Stimulated activated CD8-positive, alpha-beta memory T cell treated with anti-CD3 and anti-CD28 coated beads, Interleukin-4, amount 100 ng/mL, for 24 hours (primary cell): ENCODE results near the gene SORT1.
"Not testable (repeated sequence)": the region's sequence is repeated elsewhere in the genome, so short reads cannot be mapped to it uniquely, and the experiment has no call there.

Experiments
- DNase-seq: peaks from one replicate; pipeline ENCODE4 v3.0.0-alpha.2; 2020; ENCODE audit warnings: low read depth

SORT1 gene

GRCh38 chr1:109396871-109397580, 692 bp downstream of the SORT1 start:
- DNase-seq = no peak

GRCh38 chr1:109396513-109396839, 1.2 kb downstream of the SORT1 start:
- no peak for DNase-seq

GRCh38 chr1:109395602-109396512, 1.9 kb downstream of the SORT1 start:
- no peak for DNase-seq

GRCh38 chr1:109395282-109395599, 2.5 kb downstream of the SORT1 start:
- not testable (repeated sequence) for DNase-seq

- no peak for DNase-seq
These were observed 3.0 kb downstream of the SORT1 start for GRCh38 chr1:109394591-109395281.

GRCh38 chr1:109393617-109394233, 4.0 kb downstream of the SORT1 start:
- no peak for DNase-seq

GRCh38 chr1:109392788-109393616, 4.7 kb downstream of the SORT1 start:
- DNase-seq = no peak

- no peak for DNase-seq
These were observed 5.5 kb downstream of the SORT1 start for GRCh38 chr1:109392037-109392787.

GRCh38 chr1:109391626-109392025, 6.1 kb downstream of the SORT1 start:
- no peak for DNase-seq

GRCh38 chr1:109391157-109391556, 6.6 kb downstream of the SORT1 start:
- DNase-seq = no peak

- DNase-seq = no peak
These were observed 7.9 kb downstream of the SORT1 start for GRCh38 chr1:109389638-109390341.

- DNase-seq = no peak
These were observed 8.7 kb downstream of the SORT1 start for GRCh38 chr1:109388884-109389637.

- no peak for DNase-seq
These were observed 9.5 kb downstream of the SORT1 start for GRCh38 chr1:109388208-109388711.

GRCh38 chr1:109386054-109386717, 11.5 kb downstream of the SORT1 start:
- no peak for DNase-seq

GRCh38 chr1:109385417-109385816, 12.3 kb downstream of the SORT1 start:
- DNase-seq = no peak

GRCh38 chr1:109383854-109384253, 13.9 kb downstream of the SORT1 start:
- no peak for DNase-seq

- DNase-seq = no peak
These were observed 14.5 kb downstream of the SORT1 start for GRCh38 chr1:109383087-109383779.

- DNase-seq = no peak
These were observed 16.1 kb downstream of the SORT1 start for GRCh38 chr1:109381573-109381972.
